Stimulated activated CD8-positive, alpha-beta memory T cell treated with anti-CD3 and anti-CD28 coated beads, Interleukin-15, amount 100 ng/mL, for 48 hours (primary cell): ENCODE measurements around the gene MYO1D.

Experiments
- DNase-seq, 2 donors: peaks; one replicate each; pipeline ENCODE4 v3.0.0-alpha.2; 2020; ENCODE audit warnings: low read depth in 2 of 2

Gene MYO1D

GRCh38 chr17:32855620-32856019, 21.3 kb downstream of the MYO1D start:
- no peak for DNase-seq

GRCh38 chr17:32854832-32855389, 22.0 kb downstream of the MYO1D start:
- no peak for DNase-seq

GRCh38 chr17:32854207-32854606, 22.7 kb downstream of the MYO1D start:
- no peak for DNase-seq

DNA sequence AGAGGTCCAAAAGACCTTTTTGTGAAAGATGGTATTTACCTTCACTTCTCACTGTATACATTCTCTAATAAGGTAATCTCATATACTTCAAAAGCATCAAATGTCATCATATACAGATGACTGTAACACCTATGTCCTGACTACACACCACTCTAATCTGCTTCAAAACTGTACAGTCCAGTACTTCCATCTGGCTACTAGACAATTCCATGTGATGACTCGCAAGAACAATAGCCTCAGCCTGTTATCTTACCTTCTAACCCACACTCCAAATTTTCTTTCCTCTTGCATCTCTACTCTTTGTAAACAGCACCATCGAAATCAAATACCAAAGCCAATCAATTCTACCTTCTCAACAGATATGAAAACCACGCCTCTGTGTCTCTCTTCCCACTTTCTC, 24.1 kb downstream of the MYO1D start:
- no peak for DNase-seq

- no peak for DNase-seq
Observed at GRCh38 chr17:32849879-32850278, 27.0 kb downstream of the MYO1D start.

DNA sequence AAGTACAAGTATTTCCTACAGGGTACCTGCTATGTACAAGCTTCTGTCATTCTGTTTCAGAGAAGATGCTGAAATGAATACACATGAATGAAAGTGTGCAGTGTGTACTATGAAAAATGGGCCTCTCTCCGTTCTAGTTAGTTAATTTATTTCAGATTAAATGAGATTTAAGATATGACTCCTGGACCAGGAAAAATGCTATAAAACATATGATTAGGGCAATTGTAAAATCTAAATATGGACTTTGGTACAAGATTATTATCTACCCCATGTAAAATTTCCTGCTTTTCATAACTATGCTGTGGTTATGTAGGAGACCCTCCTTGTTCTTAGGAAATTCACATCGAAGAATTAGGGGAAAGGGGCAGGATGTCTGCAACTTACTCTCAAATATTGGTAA, 28.9 kb downstream of the MYO1D start:
- DNase-seq, result no peak

DNA sequence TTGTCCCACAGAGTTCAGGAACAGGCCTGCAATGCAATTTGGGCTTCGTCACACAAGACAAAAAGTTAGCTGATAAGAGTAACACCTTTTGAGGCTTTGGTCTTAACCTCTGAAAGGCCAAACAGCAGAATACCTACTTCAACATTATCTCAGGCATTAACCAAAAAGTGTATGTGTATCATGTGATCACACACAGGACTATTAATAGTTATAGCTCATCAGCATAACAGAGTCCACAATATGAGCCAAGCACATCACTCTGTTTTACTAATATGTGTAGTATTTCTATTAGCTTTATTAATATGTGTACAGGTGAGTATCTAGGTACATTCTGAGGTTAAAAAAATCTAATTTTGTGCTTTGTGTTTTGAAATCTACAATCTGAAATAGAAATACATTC, 30.8 kb downstream of the MYO1D start:
- DNase-seq, result no peak

DNA sequence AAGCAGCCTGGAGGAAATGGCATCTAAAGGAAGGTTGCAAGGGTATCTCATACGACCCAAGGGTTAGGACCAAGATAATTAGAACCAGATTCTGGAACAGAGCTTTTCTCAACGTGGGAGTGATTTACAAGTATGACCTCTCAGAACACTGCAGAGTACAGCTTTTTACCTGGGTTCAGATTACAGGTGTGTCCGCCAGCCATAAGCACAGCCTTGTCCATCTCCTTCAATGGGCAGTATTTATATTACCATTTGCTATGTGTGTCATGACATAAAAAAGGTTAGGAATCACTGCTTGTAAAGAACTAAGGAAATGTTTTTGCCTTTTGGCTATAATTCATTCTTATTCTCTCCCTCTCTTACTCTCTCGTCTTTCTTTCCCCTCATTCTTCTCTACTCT, 36.7 kb downstream of the MYO1D start:
- DNase-seq, result no peak

DNA sequence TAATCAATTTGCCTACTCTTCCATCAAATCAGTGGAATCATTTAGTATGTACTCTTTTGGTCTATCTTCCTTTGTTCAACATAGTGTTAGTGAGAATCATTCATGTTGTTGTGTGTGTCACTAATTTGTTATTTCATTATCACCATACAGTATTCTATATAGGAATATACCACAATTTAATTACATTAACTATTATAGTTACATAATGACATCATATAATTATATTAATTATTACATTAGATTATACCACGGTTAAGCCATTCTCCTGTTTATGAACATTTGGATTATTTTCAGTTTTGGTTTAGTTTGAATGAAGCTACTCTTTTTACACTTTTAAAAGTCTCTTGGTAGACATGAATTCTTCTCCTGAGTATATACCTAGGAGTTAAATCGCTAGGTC, 40.4 kb downstream of the MYO1D start:
- DNase-seq, result no peak

DNA sequence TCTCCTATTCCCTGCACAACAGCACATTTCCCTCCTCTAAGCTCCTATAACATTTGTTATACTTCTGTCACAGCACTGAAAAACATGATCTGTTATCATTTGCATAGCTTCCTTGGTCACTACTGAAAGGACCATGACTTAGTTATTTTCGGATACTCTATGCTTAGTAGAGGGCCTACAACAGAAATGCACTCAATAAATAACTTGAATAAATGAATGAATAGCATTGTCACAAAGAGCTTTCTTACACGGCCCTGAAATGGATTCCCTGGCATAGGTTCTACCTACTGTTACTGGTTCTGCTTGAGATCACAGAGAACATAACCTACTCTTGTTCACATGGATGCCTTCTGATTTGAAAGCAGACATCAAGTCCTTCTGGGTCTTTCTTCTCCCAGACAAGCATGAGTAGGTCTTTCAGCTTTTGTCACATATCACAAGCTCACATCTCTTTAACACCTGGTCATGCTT, 41.6 kb downstream of the MYO1D start:
- DNase-seq, result no peak

DNA sequence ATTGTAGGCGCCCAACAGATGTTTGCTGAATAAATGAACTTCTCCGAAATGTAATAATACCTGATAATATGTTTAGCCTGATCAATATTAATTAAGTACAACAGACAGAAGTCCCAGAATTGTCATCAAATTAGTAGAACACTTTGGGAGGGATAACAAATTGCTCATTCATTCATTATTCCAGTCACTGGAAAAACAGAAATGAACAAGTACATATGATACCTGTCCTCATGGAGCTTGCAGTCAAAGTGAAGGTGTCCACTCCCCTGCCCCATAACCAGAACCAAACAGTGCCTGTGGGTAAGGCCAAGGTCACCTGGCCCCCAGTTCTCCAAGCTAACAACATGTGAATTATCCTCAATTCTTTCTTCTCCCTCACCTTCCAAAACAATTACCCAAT, 42.8 kb downstream of the MYO1D start:
- no peak for DNase-seq

DNA sequence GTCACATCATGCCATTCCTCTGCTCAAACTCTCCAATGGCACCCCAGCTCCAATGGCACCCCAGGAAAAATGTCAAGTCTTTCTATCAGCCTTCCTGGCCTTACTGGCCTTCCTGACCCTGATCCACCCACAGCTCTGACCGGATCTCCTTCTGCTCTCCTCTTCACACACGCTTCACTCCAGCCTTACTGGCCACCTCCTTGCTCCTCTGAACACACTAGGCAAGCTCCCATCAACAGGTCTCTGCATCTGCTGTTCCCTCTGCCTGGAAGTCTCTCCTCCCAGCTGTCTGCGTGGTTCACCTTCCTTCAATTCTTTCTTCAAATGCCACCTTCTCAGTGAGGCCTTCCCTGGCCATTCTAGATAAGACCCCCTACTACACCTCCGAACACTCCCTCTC, 43.4 kb downstream of the MYO1D start:
- no peak for DNase-seq

DNA sequence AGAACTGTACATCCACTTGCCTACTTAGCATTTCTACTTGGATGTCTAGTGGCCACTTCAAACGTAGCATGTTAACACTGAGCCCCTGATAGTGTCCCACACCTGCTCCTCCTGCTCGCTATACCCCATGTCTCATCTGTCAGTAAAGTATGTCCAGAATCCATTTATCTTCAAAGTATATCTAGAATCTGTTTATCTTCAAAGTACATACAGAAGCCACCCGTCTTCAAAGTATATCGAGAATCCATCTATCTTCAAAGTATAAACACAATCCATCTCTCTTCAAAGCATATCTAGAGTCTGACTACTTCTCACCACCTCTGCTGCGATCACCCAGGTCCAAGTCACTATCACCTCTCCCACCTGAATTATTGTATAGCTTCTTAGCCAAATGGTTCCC, 43.8 kb downstream of the MYO1D start:
- DNase-seq, result no peak

- DNase-seq, result no peak
Observed at GRCh38 chr17:32831627-32832243, 45.2 kb downstream of the MYO1D start.

DNA sequence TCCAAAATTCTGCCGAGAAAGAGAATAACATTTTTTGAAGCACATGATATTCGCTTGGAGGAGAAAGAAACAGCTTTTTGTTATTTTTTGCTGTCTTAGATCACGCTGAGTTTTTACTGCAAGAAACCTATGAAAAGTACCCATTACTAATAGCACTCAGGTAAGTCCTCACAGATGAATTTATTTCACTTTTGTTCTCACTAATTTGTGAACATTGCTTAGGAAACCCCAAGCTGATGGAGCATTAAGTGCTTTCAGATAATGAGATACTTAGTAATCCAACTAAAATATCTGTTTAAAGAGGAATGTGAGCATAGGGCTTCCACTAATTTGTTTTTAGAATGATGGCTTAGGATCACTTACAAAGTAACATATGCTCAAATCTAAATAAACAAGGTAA, 45.7 kb downstream of the MYO1D start:
- DNase-seq, result no peak

- DNase-seq, result no peak
Observed at GRCh38 chr17:32828822-32829221, 48.1 kb downstream of the MYO1D start.

- DNase-seq, result no peak
Observed at GRCh38 chr17:32827227-32827626, 49.7 kb downstream of the MYO1D start.

DNA sequence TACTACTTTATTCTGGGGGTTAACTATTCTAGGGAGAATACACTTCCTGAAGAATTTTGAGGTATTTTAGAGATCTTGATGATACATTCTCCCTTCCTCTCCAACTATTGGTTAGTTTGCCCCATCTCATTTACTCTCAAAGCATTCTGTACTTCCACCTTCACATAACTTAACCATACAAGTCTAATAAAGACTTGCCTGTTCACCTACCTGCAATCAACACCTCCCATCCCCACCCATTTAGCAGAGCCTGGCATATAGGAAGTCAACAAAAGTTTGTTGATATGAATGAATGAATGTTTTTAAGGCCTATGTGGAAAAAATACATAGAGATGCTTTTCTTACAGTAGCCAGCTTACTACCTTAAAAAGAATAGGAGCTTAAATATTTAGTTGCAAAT, 50.8 kb downstream of the MYO1D start:
- DNase-seq, result no peak

DNA sequence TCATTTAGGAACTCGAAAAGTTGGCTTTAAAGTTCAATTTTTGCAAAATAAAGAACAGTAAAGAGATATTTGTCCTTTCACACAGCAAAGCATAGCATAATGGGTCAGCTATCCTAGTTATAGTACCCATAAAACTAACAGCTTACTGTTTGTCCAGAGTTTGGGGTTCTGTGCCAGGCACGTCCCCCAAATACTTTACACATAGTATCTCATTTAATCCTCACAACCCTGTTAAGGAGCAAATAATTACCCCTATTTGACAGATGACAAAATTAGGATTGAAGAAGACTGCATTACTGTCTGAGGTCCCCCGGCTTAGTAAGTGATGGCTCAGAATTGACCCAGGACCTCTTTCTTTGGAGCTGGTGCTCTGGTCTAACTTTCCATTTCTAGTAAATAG, 52.6 kb downstream of the MYO1D start:
- DNase-seq, result no peak

DNA sequence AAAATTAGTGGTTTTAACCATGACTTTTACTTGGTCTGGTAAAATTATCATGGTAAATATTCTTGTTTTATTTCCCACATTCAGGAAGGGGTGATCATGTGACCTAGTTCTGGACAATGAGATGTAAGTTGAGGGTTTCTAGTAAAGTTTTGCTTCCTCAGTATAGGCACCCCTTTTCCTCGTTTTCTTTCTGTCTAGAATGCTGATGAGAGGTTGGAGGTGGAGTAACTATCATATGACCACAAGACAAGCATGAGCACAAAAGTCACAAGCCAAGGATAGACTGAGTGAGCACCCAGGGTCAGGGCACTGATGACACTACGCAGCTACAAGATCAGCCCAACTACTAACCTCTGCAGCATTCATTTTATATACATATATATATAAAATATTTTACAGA, 53.9 kb downstream of the MYO1D start:
- DNase-seq, result no peak

DNA sequence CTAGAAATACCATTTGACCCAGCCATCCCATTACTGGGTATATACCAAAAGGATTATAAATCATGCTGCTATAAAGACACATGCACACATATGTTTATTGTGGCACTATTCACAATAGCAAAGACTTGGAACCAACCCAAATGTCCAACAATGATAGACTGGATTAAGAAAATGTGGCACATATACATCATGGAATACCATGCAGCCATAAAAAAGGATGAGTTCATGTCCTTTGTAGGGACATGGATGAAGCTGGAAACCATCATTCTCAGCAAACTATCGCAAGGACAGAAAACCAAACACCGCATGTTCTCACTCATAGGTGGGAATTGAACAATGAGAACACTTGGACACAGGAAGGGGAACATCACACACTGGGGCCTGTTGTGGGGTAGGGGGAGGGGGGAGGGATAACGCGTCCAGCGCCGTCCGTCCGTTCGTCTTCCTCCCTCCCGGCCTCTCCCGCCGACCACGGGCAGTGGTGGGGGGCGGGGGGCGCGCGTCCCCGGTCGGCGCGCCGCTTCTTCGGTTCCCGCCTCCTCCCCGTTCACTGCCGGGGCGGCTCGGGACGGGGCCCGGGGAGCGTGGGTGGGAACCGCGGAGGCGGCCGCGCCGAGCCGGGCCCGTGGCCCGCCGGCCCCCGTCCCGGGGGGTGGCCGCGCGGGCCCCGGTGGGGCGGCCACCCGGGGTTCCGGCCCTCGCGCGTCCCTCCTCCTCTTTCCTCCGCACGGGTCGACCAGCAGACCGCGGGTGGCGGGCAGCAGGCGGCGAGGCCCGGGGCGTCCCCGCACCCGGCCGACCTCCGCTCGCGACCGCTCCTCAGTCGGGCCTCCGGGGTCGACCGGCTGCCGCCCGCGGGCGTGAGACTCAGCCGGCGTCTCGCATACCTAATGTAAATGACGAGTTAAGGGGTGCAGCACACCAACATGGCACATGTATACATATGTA, 54.7 kb downstream of the MYO1D start:
- DNase-seq, result peak in 1 of 2 donors; percentile 4

- no peak for DNase-seq
Observed at GRCh38 chr17:32820440-32820839, 56.5 kb downstream of the MYO1D start.

- no peak for DNase-seq
Observed at GRCh38 chr17:32819787-32820186, 57.1 kb downstream of the MYO1D start.
